CD4-positive, CD25-positive, alpha-beta regulatory T cell (primary cell): ENCODE data around the gene UPK2. TPM values are rescaled to one million over a fixed set of nuclear protein-coding genes. Genes with fewer than 3 reads are reported as not detected.

Experiments used
- ATAC-seq, 2 donors: fragments of 150-1000 bp; cut with Tn5 transposase; one replicate each; pipeline ENCODE4 v1.10.0; 2021; ENCODE audit warnings: low read depth in 2 of 2, moderate number of reproducible peaks in 2 of 2, moderate library complexity in 1 of 2
- DNase-seq, 3 donors: peaks; one replicate each; pipeline versions ENCODE4 v3.0.0 to v3.0.0-alpha.2; 2012 to 2022; ENCODE audit warnings: mixed read lengths in 1 of 3
- H3K27ac ChIP-seq: one replicate; pipeline ENCODE4 v1.7.0; 2013; ENCODE audit warnings: mild to moderate bottlenecking, low read length; ENCODE audit not compliant: insufficient read depth, poor library complexity, severe bottlenecking
- H3K27me3 ChIP-seq: one replicate; pipeline ENCODE4 v1.7.0; 2013; ENCODE audit warnings: low read length; ENCODE audit not compliant: control insufficient read depth, insufficient read depth
- H3K36me3 ChIP-seq: one replicate; pipeline ENCODE4 v1.7.0; 2013; ENCODE audit warnings: mild to moderate bottlenecking, low read length, moderate library complexity; ENCODE audit not compliant: control insufficient read depth, insufficient read depth
- H3K4me1 ChIP-seq: 2 replicates; pipeline ENCODE4 v1.7.0; 2013; ENCODE audit warnings: mild to moderate bottlenecking, low read length; ENCODE audit not compliant: insufficient read depth, control insufficient read depth, poor library complexity, severe bottlenecking
- H3K4me3 ChIP-seq: one replicate; pipeline ENCODE4 v1.7.0; 2013; ENCODE audit warnings: low read depth, mild to moderate bottlenecking, low read length, moderate library complexity
- H3K9me3 ChIP-seq, 2 experiments: 1 replicate in 1 of 2; 2 replicates in 1 of 2; pipeline ENCODE4 v1.7.0; 2013; ENCODE audit warnings: low read length in 2 of 2, mild to moderate bottlenecking in 1 of 2, moderate library complexity in 1 of 2; ENCODE audit not compliant: control insufficient read depth in 2 of 2
- H3K27ac Mint-ChIP-seq, 3 donors: one replicate each; pipeline ENCODE4 v1.8.0; 2020 to 2022; ENCODE audit warnings: mild to moderate bottlenecking in 3 of 3, mixed read lengths in 3 of 3, moderate library complexity in 2 of 3
- H3K27me3 Mint-ChIP-seq: one replicate; pipeline ENCODE4 v1.8.0; 2022; ENCODE audit warnings: mild to moderate bottlenecking, mixed read lengths
- H3K36me3 Mint-ChIP-seq: one replicate; pipeline ENCODE4 v1.8.0; 2020; ENCODE audit warnings: mixed read lengths
- H3K4me1 Mint-ChIP-seq, 4 donors: one replicate each; pipeline ENCODE4 v1.8.0; 2020 to 2022; ENCODE audit warnings: mixed read lengths in 4 of 4, mild to moderate bottlenecking in 1 of 4
- H3K4me3 Mint-ChIP-seq, 4 donors: one replicate each; pipeline ENCODE4 v1.8.0; 2020 to 2022; ENCODE audit warnings: mild to moderate bottlenecking in 4 of 4, mixed read lengths in 4 of 4, moderate library complexity in 3 of 4
- H3K9me3 Mint-ChIP-seq, 7 donors: one replicate each; pipeline ENCODE4 v1.8.0; 2020 to 2022; ENCODE audit warnings: mixed read lengths in 7 of 7, mild to moderate bottlenecking in 3 of 7, moderate library complexity in 2 of 7
- polyA plus RNA-seq, 4 donors: library from polyadenylated mRNA; unstranded; fragments of 300-500 nt; fragmentation: Illumina TruSeq; gene quantifications; one replicate each; pipeline ENCODE4 v1.2.3, GENCODE V29; 2021
- total RNA-seq: library from RNA; stranded (reverse); gene quantifications from one replicate; pipeline ENCODE4 v1.2.3, GENCODE V29; 2022

UPK2 gene
- total and polyA plus RNA-seq, 5 donors from 2014 or later: 0.19 to 0.42 (median 0.23) TPM; not detected in 1

GRCh38 chr11:118921121-118921928 is 34.8 kb upstream of the UPK2 start:
- no peak for ATAC-seq
- Mint-ChIP-seq H3K27ac (peak overlapping the region; percentile 96 to 99 (median 96)), H3K4me3 (peak overlapping the region; percentile 88 to 97 (median 96)), H3K36me3 (peaks cover 35% of the 10 kb centered on the region), H3K4me1 (peaks cover 0 to 60% (median 39%) of the 10 kb centered on the region in 4 donors), H3K27me3 (peaks cover 10% of the 10 kb centered on the region), H3K9me3 (peaks cover 0 to 6% (median 0%) of the 10 kb centered on the region in 7 donors)
- peak in 1 of 3 donors; percentile 45 for DNase-seq
- peak overlapping the region; percentile 98 for H3K4me3 ChIP-seq
- H3K9me3 ChIP-seq: no peaks in the 10 kb centered on the region
- peaks cover 4% of the 10 kb centered on the region for H3K36me3 ChIP-seq
- H3K27me3 ChIP-seq: no peaks in the 10 kb centered on the region
- H3K27ac ChIP-seq: peak overlapping the region; percentile 100
- H3K4me1 ChIP-seq: peaks cover 82% of the 10 kb centered on the region

DNA sequence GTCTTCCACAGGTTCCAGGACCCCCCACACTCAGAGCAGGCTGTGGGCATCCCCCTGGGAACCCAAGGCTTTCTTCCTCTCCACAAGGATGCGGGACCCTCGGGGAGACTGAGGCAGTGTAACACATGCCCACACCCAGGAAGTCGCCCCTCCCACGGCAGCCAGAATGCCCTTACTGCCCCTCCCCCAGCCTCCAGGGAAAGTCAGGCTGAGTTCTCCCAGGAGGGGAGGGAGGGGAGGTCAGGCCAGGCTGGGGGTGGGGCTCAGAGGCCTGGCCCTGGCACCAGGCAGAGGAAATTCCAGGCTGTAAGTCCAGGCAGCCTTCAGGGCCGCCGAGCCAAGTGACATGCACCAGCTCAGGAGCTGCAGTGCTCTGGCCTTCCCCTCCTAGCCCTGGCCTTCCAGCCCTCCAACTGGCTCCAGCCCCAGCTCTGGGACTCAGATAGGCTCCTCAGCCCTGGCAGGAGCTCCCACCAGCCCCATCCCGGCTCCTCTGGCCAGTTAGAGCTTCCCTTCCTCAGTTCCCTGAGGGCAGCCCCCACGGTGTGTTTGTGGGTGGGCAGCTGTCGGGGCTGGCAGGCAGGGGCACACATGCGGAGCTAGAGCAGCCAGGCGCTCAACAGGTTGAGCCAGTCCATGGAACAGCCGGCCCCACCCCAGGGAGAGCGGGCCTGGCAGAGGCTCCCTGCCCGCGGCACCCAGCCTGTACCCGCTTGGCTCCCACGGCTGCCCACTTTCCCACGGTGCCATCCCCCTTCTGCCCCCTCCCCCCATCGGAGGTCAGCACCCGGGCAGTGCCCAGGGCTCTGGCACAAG is 34.0 kb upstream of the UPK2 start:
- H3K4me1 Mint-ChIP-seq: peaks cover 0 to 60% (median 39%) of the 10 kb centered on the region in 4 donors
- Histone ChIP-seq H3K9me3 (no peaks in the 10 kb centered on the region), H3K4me1 (peaks cover 82% of the 10 kb centered on the region), H3K4me3 (peak overlapping the region; percentile 98), H3K27me3 (no peaks in the 10 kb centered on the region), H3K27ac (peak overlapping the region; percentile 100), H3K36me3 (no peaks in the 10 kb centered on the region)
- H3K9me3 Mint-ChIP-seq: peaks cover 0 to 7% (median 0%) of the 10 kb centered on the region in 7 donors
- H3K4me3 Mint-ChIP-seq: peak overlapping the region; percentile 88 to 100 (median 98)
- peaks cover 14% of the 10 kb centered on the region for H3K27me3 Mint-ChIP-seq
- ATAC-seq (no peak), DNase-seq (no peak)
- H3K36me3 Mint-ChIP-seq: peaks cover 35% of the 10 kb centered on the region
- no peak overlapping the region for H3K27ac Mint-ChIP-seq

- H3K9me3 Mint-ChIP-seq: peaks cover 0 to 7% (median 0%) of the 10 kb centered on the region in 7 donors
- peaks cover 0 to 60% (median 41%) of the 10 kb centered on the region in 4 donors for H3K4me1 Mint-ChIP-seq
- Histone ChIP-seq H3K4me3 (peak overlapping the region; percentile 98), H3K4me1 (peaks cover 82% of the 10 kb centered on the region), H3K9me3 (no peaks in the 10 kb centered on the region), H3K27me3 (no peaks in the 10 kb centered on the region), H3K27ac (peak overlapping the region; percentile 100), H3K36me3 (no peaks in the 10 kb centered on the region)
- no peak for ATAC-seq
- H3K27me3 Mint-ChIP-seq: peaks cover 14% of the 10 kb centered on the region
- peaks cover 30% of the 10 kb centered on the region for H3K36me3 Mint-ChIP-seq
- H3K4me3 Mint-ChIP-seq: peak overlapping the region; percentile 88 to 100 (median 98)
- no peak for DNase-seq
- H3K27ac Mint-ChIP-seq: peak overlapping the region; percentile 94 to 98 (median 96)
Measured at GRCh38 chr11:118922745-118923627, 33.1 kb upstream of the UPK2 start.

DNA sequence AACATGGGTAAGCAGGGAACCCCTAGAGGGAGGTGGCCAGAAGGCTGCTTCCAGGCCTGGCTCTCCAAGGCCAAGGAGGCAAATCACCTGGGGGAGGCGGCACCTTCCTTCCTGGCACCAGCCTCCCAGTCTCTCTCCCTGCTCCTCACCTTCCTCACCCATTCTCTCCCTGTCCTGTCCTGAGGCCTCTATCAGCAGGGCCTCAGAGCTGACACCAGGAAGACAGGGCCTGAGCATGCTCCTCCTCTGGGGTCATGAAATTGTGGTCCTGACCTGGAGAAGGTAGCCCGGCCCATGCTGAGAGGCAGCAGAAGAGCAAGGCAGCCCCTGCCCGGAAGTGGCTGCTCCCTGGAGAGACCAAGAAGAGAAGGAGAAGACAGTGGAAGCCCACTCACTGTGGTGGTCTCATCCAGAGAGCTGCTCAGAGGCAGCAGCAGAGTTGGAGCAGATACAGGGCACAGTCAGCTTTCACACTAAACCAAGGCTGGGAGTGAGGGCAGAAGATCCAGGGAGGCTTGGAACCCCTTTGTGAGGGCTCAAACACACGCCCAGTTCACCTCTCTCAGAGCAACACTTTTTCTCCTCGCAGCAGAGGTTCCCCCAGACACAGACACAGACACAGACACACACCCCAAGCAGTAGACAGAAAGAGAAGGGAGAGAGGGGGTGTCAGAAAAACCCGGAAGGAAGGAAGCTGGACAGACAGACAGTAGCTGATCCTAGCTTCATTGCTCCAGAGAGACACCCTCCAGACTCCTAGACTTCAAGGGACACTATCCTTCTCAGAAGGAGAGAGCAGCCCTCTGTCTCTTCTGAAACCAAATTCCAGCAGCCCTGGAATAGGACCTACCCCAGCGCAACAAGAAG is 32.1 kb upstream of the UPK2 start:
- H3K4me1 ChIP-seq: peaks cover 82% of the 10 kb centered on the region
- peaks cover 0 to 58% (median 44%) of the 10 kb centered on the region in 4 donors for H3K4me1 Mint-ChIP-seq
- H3K27ac ChIP-seq: peak overlapping the region; percentile 100
- H3K27me3 Mint-ChIP-seq: peaks cover 14% of the 10 kb centered on the region
- peaks cover 0 to 7% (median 0%) of the 10 kb centered on the region in 7 donors for H3K9me3 Mint-ChIP-seq
- peak overlapping the region; percentile 94 to 98 (median 96) for H3K27ac Mint-ChIP-seq
- no peaks in the 10 kb centered on the region for H3K36me3 ChIP-seq
- no peaks in the 10 kb centered on the region for H3K27me3 ChIP-seq
- peak overlapping the region; percentile 88 to 100 (median 98) for H3K4me3 Mint-ChIP-seq
- peaks cover 30% of the 10 kb centered on the region for H3K36me3 Mint-ChIP-seq
- ATAC-seq (no peak), DNase-seq (peak in 1 of 3 donors; percentile 48)
- no peaks in the 10 kb centered on the region for H3K9me3 ChIP-seq
- peak overlapping the region; percentile 98 for H3K4me3 ChIP-seq

GRCh38 chr11:118924591-118925585 is 31.2 kb upstream of the UPK2 start:
- peaks cover 0 to 7% (median 0%) of the 10 kb centered on the region in 7 donors for H3K9me3 Mint-ChIP-seq
- peaks cover 24% of the 10 kb centered on the region for H3K36me3 Mint-ChIP-seq
- peaks cover 15% of the 10 kb centered on the region for H3K27me3 Mint-ChIP-seq
- peak; percentile 46 to 64 (median 62) for DNase-seq
- H3K27me3 ChIP-seq: no peaks in the 10 kb centered on the region
- H3K9me3 ChIP-seq: no peaks in the 10 kb centered on the region
- no peak for ATAC-seq
- H3K4me3 Mint-ChIP-seq: peak overlapping the region; percentile 88 to 100 (median 98)
- H3K27ac Mint-ChIP-seq: peak overlapping the region; percentile 94 to 98 (median 96)
- H3K4me1 Mint-ChIP-seq: peaks cover 0 to 49% (median 39%) of the 10 kb centered on the region in 4 donors
- peaks cover 74% of the 10 kb centered on the region for H3K4me1 ChIP-seq
- peak overlapping the region; percentile 100 for H3K27ac ChIP-seq
- peak overlapping the region; percentile 98 for H3K4me3 ChIP-seq
- H3K36me3 ChIP-seq: no peaks in the 10 kb centered on the region

DNA sequence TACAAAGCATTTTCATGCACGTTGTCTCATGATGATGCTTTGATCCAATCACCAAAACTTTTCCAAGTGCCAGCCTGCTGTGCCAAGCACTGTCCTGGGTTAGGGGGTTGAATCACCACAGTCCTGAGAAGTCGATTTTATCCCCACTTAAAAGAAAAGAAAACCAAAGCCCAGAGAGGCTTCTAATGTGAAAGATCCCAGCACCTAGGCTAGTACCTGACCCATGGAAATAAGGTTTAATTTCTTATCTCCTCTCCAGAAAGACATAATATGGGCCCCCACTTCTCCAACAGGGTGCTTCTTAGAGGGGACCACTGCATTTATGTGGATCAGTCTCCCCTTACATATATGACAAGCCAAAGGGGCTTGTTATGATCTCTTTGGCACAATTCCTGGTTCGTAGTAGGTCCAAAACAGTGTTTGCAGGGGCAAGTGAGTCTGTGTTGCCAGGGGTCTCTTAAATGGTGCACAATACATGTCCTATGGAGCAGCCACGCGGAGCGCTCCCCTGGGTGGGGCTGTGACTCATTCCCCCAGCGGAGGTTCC is 28.5 kb upstream of the UPK2 start:
- H3K27ac ChIP-seq: peak overlapping the region; percentile 100
- H3K4me3 Mint-ChIP-seq: peak overlapping the region; percentile 88 to 97 (median 93)
- peaks cover 0 to 7% (median 0%) of the 10 kb centered on the region in 7 donors for H3K9me3 Mint-ChIP-seq
- H3K9me3 ChIP-seq: no peaks in the 10 kb centered on the region
- H3K27me3 Mint-ChIP-seq: peaks cover 20% of the 10 kb centered on the region
- peaks cover 16% of the 10 kb centered on the region for H3K36me3 Mint-ChIP-seq
- peaks cover 0 to 49% (median 39%) of the 10 kb centered on the region in 4 donors for H3K4me1 Mint-ChIP-seq
- no peaks in the 10 kb centered on the region for H3K27me3 ChIP-seq
- no peak for DNase-seq
- H3K4me1 ChIP-seq: peaks cover 62% of the 10 kb centered on the region
- ATAC-seq: no peak
- peak overlapping the region; percentile 81 for H3K4me3 ChIP-seq
- no peaks in the 10 kb centered on the region for H3K36me3 ChIP-seq
- peak overlapping the region; percentile 99 to 100 (median 100) for H3K27ac Mint-ChIP-seq
